Tibial artery (tissue), 4 donors: ENCODE results near the gene CMTM8.

ENCODE experiments used
- DNase-seq, 2 donors: peaks; one replicate each; pipeline ENCODE4 v3.0.0-alpha.2; 2019
- H3K27ac ChIP-seq, 2 donors: fragments of 200-600 bp; sonication (generic) in 1 of 2; 1 replicate in 1 of 2; 2 replicates in 1 of 2; pipeline ENCODE4 v1.5.1; 2018 to 2019; ENCODE audit warnings: mild to moderate bottlenecking in 1 of 2
- H3K27me3 ChIP-seq, 2 donors: fragments of 200-600 bp; sonication (generic) in 1 of 2; one replicate each; pipeline versions ENCODE4 v1.5.1 to v1.6.0; 2016 to 2019
- H3K36me3 ChIP-seq, 3 donors: fragments of 200-600 bp; sonication (generic) in 2 of 3; one replicate each; pipeline ENCODE4 v1.5.1; 2016 to 2019; ENCODE audit warnings: mild to moderate bottlenecking in 2 of 3
- H3K4me1 ChIP-seq, 4 donors: fragments of 200-600 bp; sonication (generic) in 2 of 4; 1 replicate in 3 of 4; 2 replicates in 1 of 4; pipeline ENCODE4 v1.5.1; 2016 to 2019
- H3K4me3 ChIP-seq, 2 donors: fragments of 200-600 bp; sonication (generic) in 1 of 2; 1 replicate in 1 of 2; 2 replicates in 1 of 2; pipeline ENCODE4 v1.5.1; 2018 to 2019; ENCODE audit warnings: mild to moderate bottlenecking in 2 of 2
- H3K9me3 ChIP-seq, 3 donors: fragments of 200-600 bp; sonication (generic) in 1 of 3; one replicate each; pipeline ENCODE4 v1.5.1; 2016 to 2019
- intact Hi-C: fragments of 100-400 bp; cut with DNase I; formaldehyde crosslinking; loops from one replicate; pipeline ENCODE4 v1.15.0; 2023; ENCODE audit warnings: low total_unique reads
- TF ChIP-seq, protein P1 (sequence below), 2 experiments: fragments of 200-600 bp in 1 of 2; fragments of 450-650 bp in 1 of 2; IDR thresholded peaks; one replicate each; pipeline ENCODE4 v1.5.1; 2017 to 2019; ENCODE audit warnings: antibody characterized with exemption in 2 of 2, mild to moderate bottlenecking in 1 of 2, moderate library complexity in 1 of 2

Gene CMTM8

DNA sequence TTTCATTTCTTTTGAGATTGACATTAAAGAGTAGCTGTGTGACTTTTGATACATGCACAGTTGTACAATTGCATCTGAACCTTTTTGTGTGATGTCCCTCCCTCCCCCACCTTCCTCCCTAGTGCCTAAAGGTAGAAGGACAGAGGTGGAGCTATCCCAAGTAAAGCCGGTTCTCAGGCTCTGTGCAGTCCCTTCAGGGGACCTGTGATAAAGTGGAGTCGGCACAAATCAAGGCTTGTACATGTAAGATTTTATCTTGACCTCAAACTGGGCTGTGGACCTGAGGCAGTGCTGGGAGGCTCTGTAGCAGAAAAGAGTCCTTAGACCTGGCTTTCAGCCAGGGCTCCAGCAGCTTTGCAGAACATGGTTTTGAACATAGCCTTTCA, 97.6 kb downstream of the CMTM8 start:
- Histone ChIP-seq H3K36me3 (no peaks in the 10 kb centered on the region), H3K9me3 (peaks cover 0 to 5% (median 0%) of the 10 kb centered on the region in 3 donors), H3K4me1 (no peaks in the 10 kb centered on the region), H3K27ac (no peak overlapping the region), H3K27me3 (no peaks in the 10 kb centered on the region), H3K4me3 (no peak overlapping the region)
- TF ChIP-seq, protein P1, sequence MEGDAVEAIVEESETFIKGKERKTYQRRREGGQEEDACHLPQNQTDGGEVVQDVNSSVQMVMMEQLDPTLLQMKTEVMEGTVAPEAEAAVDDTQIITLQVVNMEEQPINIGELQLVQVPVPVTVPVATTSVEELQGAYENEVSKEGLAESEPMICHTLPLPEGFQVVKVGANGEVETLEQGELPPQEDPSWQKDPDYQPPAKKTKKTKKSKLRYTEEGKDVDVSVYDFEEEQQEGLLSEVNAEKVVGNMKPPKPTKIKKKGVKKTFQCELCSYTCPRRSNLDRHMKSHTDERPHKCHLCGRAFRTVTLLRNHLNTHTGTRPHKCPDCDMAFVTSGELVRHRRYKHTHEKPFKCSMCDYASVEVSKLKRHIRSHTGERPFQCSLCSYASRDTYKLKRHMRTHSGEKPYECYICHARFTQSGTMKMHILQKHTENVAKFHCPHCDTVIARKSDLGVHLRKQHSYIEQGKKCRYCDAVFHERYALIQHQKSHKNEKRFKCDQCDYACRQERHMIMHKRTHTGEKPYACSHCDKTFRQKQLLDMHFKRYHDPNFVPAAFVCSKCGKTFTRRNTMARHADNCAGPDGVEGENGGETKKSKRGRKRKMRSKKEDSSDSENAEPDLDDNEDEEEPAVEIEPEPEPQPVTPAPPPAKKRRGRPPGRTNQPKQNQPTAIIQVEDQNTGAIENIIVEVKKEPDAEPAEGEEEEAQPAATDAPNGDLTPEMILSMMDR (IDR thresholded peaks at IDR 0.05): no peak
- intact Hi-C loops: no loop called here
- DNase-seq: no peak

DNA sequence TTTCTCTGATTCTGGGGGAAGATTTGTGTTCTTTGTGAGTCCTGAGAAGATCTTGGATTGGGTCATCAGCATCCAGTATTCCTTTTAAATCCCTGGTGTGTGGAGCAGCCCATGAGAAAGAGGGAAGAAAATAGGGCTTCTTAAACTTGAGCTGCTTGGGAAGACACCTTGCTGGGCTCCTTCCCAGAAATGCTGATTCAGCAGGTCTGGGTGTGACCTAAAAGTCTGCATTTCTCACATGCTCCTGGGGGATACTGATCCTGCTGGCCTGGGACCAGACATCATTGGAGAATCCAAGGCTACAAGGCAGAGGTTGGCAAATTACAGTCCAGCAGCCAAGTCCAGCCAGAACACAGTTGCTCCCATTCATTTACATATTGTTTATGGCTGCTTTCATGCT, 99.0 kb downstream of the CMTM8 start:
- H3K27ac ChIP-seq: no peak overlapping the region
- peaks cover 0 to 5% (median 0%) of the 10 kb centered on the region in 3 donors for H3K9me3 ChIP-seq
- no peaks in the 10 kb centered on the region for H3K4me1 ChIP-seq
- no peaks in the 10 kb centered on the region for H3K36me3 ChIP-seq
- intact Hi-C loops: no loop called here
- no peak overlapping the region for H3K4me3 ChIP-seq
- no peaks in the 10 kb centered on the region for H3K27me3 ChIP-seq
- DNase-seq: no peak
- TF ChIP-seq, protein P1 (IDR thresholded peaks at IDR 0.05): no peak

DNA sequence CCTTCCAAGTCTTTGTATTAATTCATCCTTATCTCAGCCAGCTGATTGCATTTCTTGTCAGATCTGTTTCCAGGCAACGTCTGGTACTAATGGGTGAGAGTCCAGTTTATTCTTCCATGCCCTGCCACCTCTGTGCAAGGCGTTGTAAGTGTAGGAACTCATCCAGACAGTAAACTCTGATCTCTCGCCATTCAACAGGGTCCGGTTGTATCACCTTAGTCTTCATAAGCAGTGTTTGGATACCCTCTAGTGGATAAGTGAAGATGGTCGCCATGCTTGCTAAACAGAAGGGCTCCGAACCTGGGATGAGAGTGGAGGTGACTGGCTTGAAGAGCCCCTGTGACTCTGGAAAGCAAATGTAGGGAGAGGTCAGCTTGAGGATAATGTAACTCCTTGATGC, 101.6 kb downstream of the CMTM8 start:
- no peaks in the 10 kb centered on the region for H3K4me1 ChIP-seq
- no peak overlapping the region for H3K27ac ChIP-seq
- no peaks in the 10 kb centered on the region for H3K36me3 ChIP-seq
- H3K4me3 ChIP-seq: no peak overlapping the region
- no peak for DNase-seq
- intact Hi-C loops: no loop called here
- H3K9me3 ChIP-seq: peaks cover 0 to 5% (median 0%) of the 10 kb centered on the region in 3 donors
- TF ChIP-seq, protein P1 (IDR thresholded peaks at IDR 0.05): peak in 1 of 2 experiments; percentile 21
- no peaks in the 10 kb centered on the region for H3K27me3 ChIP-seq

DNA sequence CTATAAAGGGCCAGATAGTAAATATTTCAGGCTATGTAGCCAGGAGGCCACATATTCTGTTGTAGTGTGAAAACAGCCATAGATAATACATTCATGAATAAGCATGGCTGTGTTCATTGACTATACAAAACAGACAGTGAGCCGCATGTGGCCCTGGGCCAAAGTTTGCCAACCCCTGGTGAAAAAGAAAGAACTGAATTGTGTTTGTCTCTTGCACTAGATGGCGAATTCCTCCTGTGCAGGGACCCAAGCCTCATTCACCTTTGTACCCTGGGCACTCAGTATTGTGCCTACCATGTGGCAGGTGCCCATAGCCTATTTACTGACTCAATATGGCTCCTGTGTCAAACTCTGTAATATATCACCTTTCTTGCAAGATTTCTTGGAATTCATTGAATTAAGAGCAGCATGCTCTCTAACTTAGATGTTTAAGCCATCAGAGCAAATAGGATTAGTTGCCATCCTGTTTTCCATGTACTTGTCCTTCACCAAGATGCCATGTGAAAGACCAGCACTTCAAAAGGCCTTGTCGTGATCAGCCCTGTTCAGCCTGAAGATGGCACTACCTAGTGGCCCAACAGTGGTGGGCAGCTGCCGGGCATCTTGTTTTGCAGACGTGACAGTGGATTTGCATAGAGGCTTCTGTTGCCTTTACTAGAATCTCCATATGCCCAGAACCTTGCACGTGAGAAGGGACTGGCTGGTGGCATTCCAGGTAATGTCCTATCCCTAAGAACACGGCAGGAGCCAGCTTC, 102.3 kb downstream of the CMTM8 start:
- no peak for DNase-seq
- Histone ChIP-seq H3K36me3 (no peaks in the 10 kb centered on the region), H3K9me3 (peaks cover 0 to 5% (median 0%) of the 10 kb centered on the region in 3 donors), H3K27me3 (no peaks in the 10 kb centered on the region), H3K4me3 (no peak overlapping the region), H3K4me1 (no peaks in the 10 kb centered on the region), H3K27ac (no peak overlapping the region)
- intact Hi-C loops: no loop called here
- TF ChIP-seq, protein P1 (IDR thresholded peaks at IDR 0.05): no peak

GRCh38 chr3:32347343-32348125, 109.1 kb downstream of the CMTM8 start:
- Histone ChIP-seq H3K4me1 (peaks cover 0 to 6% (median 0%) of the 10 kb centered on the region in 4 donors), H3K27ac (peak overlapping the region in 1 of 2 donors; percentile 34), H3K27me3 (no peaks in the 10 kb centered on the region), H3K36me3 (no peaks in the 10 kb centered on the region), H3K9me3 (no peaks in the 10 kb centered on the region), H3K4me3 (no peak overlapping the region)
- no peak for DNase-seq
- intact Hi-C loops: no loop called here
- TF ChIP-seq, protein P1 (IDR thresholded peaks at IDR 0.05): no peak
